HG02885 (cell line): ENCODE results near the gene MYF5.

ENCODE experiments used
- ATAC-seq: cut with Tn5 transposase; IDR thresholded peaks from one replicate; pipeline ENCODE4 v1.9.1; 2021; ENCODE audit warnings: mild to moderate bottlenecking; ENCODE audit not compliant: unreplicated experiment, poor library complexity

Gene MYF5

DNA sequence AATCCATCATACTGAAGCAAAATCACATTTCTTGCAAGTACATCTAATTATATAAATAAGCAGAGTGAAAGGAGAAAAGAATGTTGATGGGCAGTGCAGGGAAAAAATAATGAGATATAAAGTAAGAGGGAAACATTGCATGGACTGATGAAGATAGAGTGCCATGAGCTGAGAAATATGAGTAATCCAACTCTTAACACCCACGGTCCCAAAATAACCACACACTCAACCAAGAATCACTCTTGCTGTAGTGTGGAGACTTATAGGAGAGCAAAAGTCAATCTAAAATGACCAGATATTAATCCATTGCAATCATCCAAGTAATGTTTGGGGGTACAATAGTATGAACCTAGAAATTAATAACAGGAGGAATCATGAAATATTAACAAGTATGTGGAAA is 40.2 kb downstream of the MYF5 start:
- ATAC-seq = peak; percentile 95

DNA sequence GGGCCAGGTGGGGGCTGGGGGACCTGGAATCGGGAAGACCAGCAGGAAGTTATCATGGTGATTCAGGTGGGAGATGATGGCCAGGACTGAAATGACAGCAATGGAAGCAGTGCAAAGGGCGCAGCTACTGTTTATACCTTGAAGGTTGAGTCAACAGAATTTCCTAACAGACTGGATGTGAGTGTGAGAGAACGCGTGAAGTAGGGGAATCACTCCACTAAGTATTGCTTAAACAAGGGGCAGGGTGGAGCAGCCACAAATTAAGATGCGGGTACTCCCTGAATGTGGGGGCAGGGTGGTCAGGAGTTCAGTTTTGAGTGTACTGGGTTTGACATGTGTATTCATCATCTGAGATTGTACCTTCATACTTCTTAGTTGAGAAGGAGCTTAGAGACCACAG is 45.1 kb downstream of the MYF5 start:
- ATAC-seq = no peak

GRCh38 chr12:80763874-80764273 is 47.2 kb downstream of the MYF5 start:
- peak; percentile 27 for ATAC-seq

DNA sequence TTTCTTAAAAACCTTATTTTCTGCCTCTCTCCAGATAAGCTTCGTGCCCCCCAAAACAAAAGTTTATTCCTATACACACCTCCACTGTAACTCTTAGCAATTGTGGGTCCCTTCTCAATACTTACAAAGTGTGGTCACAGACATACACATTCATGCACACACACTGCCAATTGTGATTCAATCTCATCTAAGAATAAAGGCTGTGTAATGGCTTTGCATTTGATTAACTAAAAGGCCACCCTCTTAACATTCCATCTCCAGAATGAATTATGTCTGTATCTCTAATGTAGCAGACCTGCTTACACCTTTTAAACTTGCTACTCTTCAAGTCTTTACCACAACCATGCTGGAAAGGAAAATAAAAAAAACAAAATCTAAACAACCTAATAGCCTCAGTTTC is 49.5 kb downstream of the MYF5 start:
- no peak for ATAC-seq

- peak; percentile 87 for ATAC-seq
Observed at GRCh38 chr12:80766897-80767296, 50.2 kb downstream of the MYF5 start.
